HPDE6-E6E7 (cell line): Measurements from ENCODE around the gene CUL4A.

ENCODE experiments used
- DNase-seq: peaks from one replicate; pipeline ENCODE4 v3.0.0; 2011; ENCODE audit warnings: missing footprints; ENCODE audit errors: extremely low spot score

The CUL4A gene

GRCh38 chr13:113179374-113180230 is 29.8 kb upstream of the CUL4A start:
- no peak for DNase-seq

GRCh38 chr13:113182046-113182445 is 27.4 kb upstream of the CUL4A start:
- no peak for DNase-seq

- no peak for DNase-seq
Observed at GRCh38 chr13:113183450-113184129, 25.8 kb upstream of the CUL4A start.

- no peak for DNase-seq
Observed at GRCh38 chr13:113184568-113185440, 24.6 kb upstream of the CUL4A start.

- DNase-seq: no peak
Observed at GRCh38 chr13:113186061-113186900, 23.1 kb upstream of the CUL4A start.

GRCh38 chr13:113187263-113187669 is 22.1 kb upstream of the CUL4A start:
- DNase-seq: peak; percentile 99

- DNase-seq: no peak
Observed at GRCh38 chr13:113187883-113188665, 21.3 kb upstream of the CUL4A start.

- no peak for DNase-seq
Observed at GRCh38 chr13:113190181-113190580, 19.2 kb upstream of the CUL4A start.

GRCh38 chr13:113192279-113192678 is 17.1 kb upstream of the CUL4A start:
- DNase-seq: no peak

- DNase-seq: no peak
Observed at GRCh38 chr13:113192902-113193301, 16.5 kb upstream of the CUL4A start.

- DNase-seq: no peak
Observed at GRCh38 chr13:113195360-113195759, 14.1 kb upstream of the CUL4A start.

- no peak for DNase-seq
Observed at GRCh38 chr13:113196970-113197737, 12.3 kb upstream of the CUL4A start.

- no peak for DNase-seq
Observed at GRCh38 chr13:113201815-113202214, 7.6 kb upstream of the CUL4A start.

- no peak for DNase-seq
Observed at GRCh38 chr13:113202912-113203311, 6.5 kb upstream of the CUL4A start.

GRCh38 chr13:113203507-113204377 is 5.7 kb upstream of the CUL4A start:
- DNase-seq: no peak

- DNase-seq: no peak
Observed at GRCh38 chr13:113204378-113204734, 5.1 kb upstream of the CUL4A start.

- DNase-seq: no peak
Observed at GRCh38 chr13:113205428-113205931, 3.9 kb upstream of the CUL4A start.

GRCh38 chr13:113207460-113207859 is 2.0 kb upstream of the CUL4A start:
- DNase-seq: no peak
